Loucy (cell line): Measurements from ENCODE around the gene ISG20L2.
"Not testable (repeated sequence)": the region's sequence is repeated elsewhere in the genome, so short reads cannot be mapped to it uniquely, and the experiment has no call there.

ENCODE experiments used
- H2AFZ ChIP-seq: fragments of 200-600 bp; sonication (generic); 2 replicates; pipeline ENCODE4 v1.6.0; 2016; ENCODE audit warnings: antibody characterized with exemption, mild to moderate bottlenecking, low read length, moderate library complexity
- H3F3A ChIP-seq: fragments of 200-600 bp; 2 replicates; pipeline ENCODE4 v1.6.0; 2016; ENCODE audit warnings: antibody characterized with exemption, low read depth, mild to moderate bottlenecking
- H3K27me3 ChIP-seq: fragments of 200-600 bp; sonication (generic); 2 replicates; pipeline ENCODE4 v1.6.1; 2014; ENCODE audit warnings: low read length, mild to moderate bottlenecking; ENCODE audit not compliant: insufficient read depth, poor library complexity, severe bottlenecking
- H3K36me3 ChIP-seq: fragments of 200-600 bp; sonication (generic); 2 replicates; pipeline ENCODE4 v1.6.1; 2016; ENCODE audit warnings: low read length; ENCODE audit not compliant: insufficient read depth
- H3K4me1 ChIP-seq: fragments of 200-600 bp; sonication (generic); 2 replicates; pipeline ENCODE4 v1.5.1; 2014; ENCODE audit warnings: low read length, mild to moderate bottlenecking; ENCODE audit not compliant: insufficient read depth, poor library complexity, severe bottlenecking
- H3K4me2 ChIP-seq: fragments of 200-600 bp; sonication (generic); 2 replicates; pipeline ENCODE4 v1.6.0; 2014; ENCODE audit warnings: antibody characterized with exemption, low read length, low read depth, mild to moderate bottlenecking; ENCODE audit not compliant: poor library complexity, severe bottlenecking
- H3K4me3 ChIP-seq: fragments of 200-600 bp; sonication (generic); 2 replicates; pipeline ENCODE4 v1.5.1; 2014; ENCODE audit warnings: low read length, mild to moderate bottlenecking, mixed read lengths; ENCODE audit not compliant: poor library complexity, severe bottlenecking
- H3K79me2 ChIP-seq: fragments of 200-600 bp; sonication (generic); 2 replicates; pipeline ENCODE4 v1.6.1; 2014; ENCODE audit warnings: low read length; ENCODE audit not compliant: insufficient read depth
- H3K9ac ChIP-seq: fragments of 200-600 bp; sonication (generic); 2 replicates; pipeline ENCODE4 v1.6.0; 2014; ENCODE audit warnings: mild to moderate bottlenecking, low read depth, low read length, moderate library complexity; ENCODE audit not compliant: poor library complexity, severe bottlenecking
- H3K9me2 ChIP-seq: fragments of 200-600 bp; sonication (generic); replicated peaks from 2 replicates; pipeline ENCODE4 v1.6.1; 2016; ENCODE audit warnings: low read depth, low read length, mixed read lengths
- H3K9me3 ChIP-seq: fragments of 200-600 bp; sonication (generic); 2 replicates; pipeline ENCODE4 v1.6.1; 2014; ENCODE audit warnings: mild to moderate bottlenecking, antibody characterized with exemption, low read length, low read depth; ENCODE audit not compliant: insufficient read depth
- H4K20me1 ChIP-seq: fragments of 200-600 bp; sonication (generic); 2 replicates; pipeline ENCODE4 v1.6.0; 2014; ENCODE audit warnings: antibody characterized with exemption, low read length, mild to moderate bottlenecking; ENCODE audit not compliant: insufficient read depth, poor library complexity, severe bottlenecking
- CTCF ChIP-seq: fragments of 200-600 bp; sonication (generic); conservative IDR thresholded peaks from 2 replicates; pipeline ENCODE4 v1.5.1; 2014; ENCODE audit warnings: mild to moderate bottlenecking, antibody characterized with exemption, low read length
- EZH2phosphoT487 ChIP-seq: fragments of 200-600 bp; IDR thresholded peaks from 2 replicates; pipeline ENCODE4 v1.6.1; 2018; ENCODE audit warnings: antibody characterized with exemption, mild to moderate bottlenecking, moderate library complexity, borderline replicate concordance

Gene ISG20L2

GRCh38 chr1:156760796-156761104 lies 32.2 kb upstream of the ISG20L2 start:
- TF ChIP-seq EZH2phosphoT487: no peak
- no peak for TF ChIP-seq CTCF
- H3K9me2 ChIP-seq: no peaks in the 10 kb centered on the region
- H3K27me3 ChIP-seq: no peaks in the 10 kb centered on the region
- no peak overlapping the region for H3K4me3 ChIP-seq
- H4K20me1 ChIP-seq: no peaks in the 10 kb centered on the region
- H3K36me3 ChIP-seq: no peaks in the 10 kb centered on the region
- peaks cover 1% of the 10 kb centered on the region for H3K4me1 ChIP-seq
- H3K4me2 ChIP-seq: no peak overlapping the region
- H2AFZ ChIP-seq: no peak overlapping the region
- H3K9ac ChIP-seq: no peak overlapping the region
- H3F3A ChIP-seq: no peaks in the 10 kb centered on the region
- no peaks in the 10 kb centered on the region for H3K9me3 ChIP-seq
- peaks cover 2% of the 10 kb centered on the region; the same call in 1 of the 2 replicates for H3K79me2 ChIP-seq

GRCh38 chr1:156760092-156760795 lies 31.7 kb upstream of the ISG20L2 start:
- no peak overlapping the region for H3K4me3 ChIP-seq
- peaks cover under 1% of the 10 kb centered on the region for H3K4me1 ChIP-seq
- H3K36me3 ChIP-seq: no peaks in the 10 kb centered on the region
- no peak overlapping the region for H3K9ac ChIP-seq
- no peaks in the 10 kb centered on the region for H3K9me3 ChIP-seq
- no peaks in the 10 kb centered on the region for H3K9me2 ChIP-seq
- no peaks in the 10 kb centered on the region for H3K79me2 ChIP-seq
- no peak overlapping the region for H3K4me2 ChIP-seq
- H3K27me3 ChIP-seq: no peaks in the 10 kb centered on the region
- no peaks in the 10 kb centered on the region for H3F3A ChIP-seq
- H4K20me1 ChIP-seq: no peaks in the 10 kb centered on the region
- no peak overlapping the region for H2AFZ ChIP-seq
- TF ChIP-seq CTCF (no peak), EZH2phosphoT487 (no peak)

DNA sequence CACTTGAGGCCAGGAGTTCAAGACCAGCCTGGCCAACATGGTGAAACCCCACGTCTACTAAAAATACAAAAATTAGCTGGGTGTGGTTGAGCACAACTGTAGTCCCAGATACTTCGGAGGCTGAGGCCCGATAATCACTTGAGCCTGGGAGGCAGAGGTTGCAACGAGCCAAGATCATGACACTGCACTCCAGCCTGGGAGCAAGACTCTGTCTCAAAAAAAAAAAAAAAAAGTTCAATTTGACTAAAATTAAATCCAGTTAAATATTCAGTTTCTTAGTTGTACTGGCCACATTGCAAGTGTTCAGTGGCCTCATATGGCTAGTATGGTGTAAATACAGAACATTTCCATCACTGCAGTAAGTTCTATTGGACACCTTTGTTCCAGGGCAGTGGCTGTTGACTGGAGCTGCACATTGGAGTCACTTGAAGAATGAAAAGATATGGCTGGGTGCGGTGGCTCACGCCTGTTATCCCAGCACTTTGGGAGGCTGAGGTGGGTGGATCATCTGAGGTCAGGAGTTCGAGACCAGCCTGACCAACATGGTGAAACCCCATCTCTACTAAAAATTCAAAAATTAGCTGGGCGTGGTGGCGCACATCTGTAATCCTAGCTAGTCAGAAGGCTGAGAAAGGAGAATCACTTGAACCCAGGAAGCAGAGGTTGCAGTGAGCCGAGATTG lies 29.1 kb upstream of the ISG20L2 start:
- H2AFZ ChIP-seq, H3K9me2 ChIP-seq, H3K4me3 ChIP-seq, H3K9me3 ChIP-seq, H3K36me3 ChIP-seq, H3K4me1 ChIP-seq, H4K20me1 ChIP-seq, H3F3A ChIP-seq, H3K27me3 ChIP-seq, H3K4me2 ChIP-seq, H3K9ac ChIP-seq: not testable (repeated sequence)
- H3K79me2 ChIP-seq: peaks cover 11% of the 10 kb centered on the region

DNA sequence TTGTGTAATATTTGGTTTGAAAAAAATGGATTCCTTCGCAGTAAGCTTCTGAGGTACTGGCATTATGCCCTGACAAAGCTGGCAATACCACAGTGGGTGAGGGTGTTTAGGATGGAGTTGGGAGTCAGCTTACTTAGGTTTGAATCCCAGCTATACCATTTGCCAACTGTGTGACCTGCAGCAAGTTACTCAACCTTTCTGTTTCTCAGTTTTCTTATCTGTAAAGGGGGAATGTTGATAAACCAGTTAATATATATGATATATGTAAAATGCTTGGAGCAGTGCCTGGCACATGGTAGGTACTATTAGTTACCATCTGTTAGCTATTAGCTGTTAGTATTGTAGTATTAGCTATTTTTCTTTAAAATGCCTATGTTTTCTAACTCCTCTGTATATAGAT lies 27.8 kb upstream of the ISG20L2 start:
- no peaks in the 10 kb centered on the region for H3K36me3 ChIP-seq
- H3K79me2 ChIP-seq: peaks cover 24% of the 10 kb centered on the region
- peaks cover 13% of the 10 kb centered on the region for H3K4me1 ChIP-seq
- TF ChIP-seq CTCF (no peak), EZH2phosphoT487 (no peak)
- no peaks in the 10 kb centered on the region for H4K20me1 ChIP-seq
- H2AFZ ChIP-seq: no peak overlapping the region
- H3K9me2 ChIP-seq: no peaks in the 10 kb centered on the region
- H3K27me3 ChIP-seq: no peaks in the 10 kb centered on the region
- H3F3A ChIP-seq: no peaks in the 10 kb centered on the region
- no peak overlapping the region for H3K4me2 ChIP-seq
- H3K9ac ChIP-seq: no peak overlapping the region
- no peak overlapping the region for H3K4me3 ChIP-seq
- no peaks in the 10 kb centered on the region for H3K9me3 ChIP-seq
